SK-N-SH (cell line): ENCODE results near the gene DYRK1A.

Source experiments
- ELF1 ChIP-seq: IDR thresholded peaks from 2 replicates; pipeline ENCODE4 v1.4.0; 2012
- EP300 ChIP-seq, 2 experiments: IDR thresholded peaks; 2 replicates each; pipeline versions ENCODE4 v1.4.0 to v1.6.1; 2012; ENCODE audit warnings: borderline replicate concordance in 1 of 2, low read depth in 1 of 2, low read length in 1 of 2
- FOXJ3 ChIP-seq: sonication (generic); formaldehyde crosslinking; IDR thresholded peaks from 2 replicates; pipeline ENCODE4 v1.5.1; 2020; ENCODE audit warnings: mild to moderate bottlenecking, missing genetic modification reagents
- GABPA ChIP-seq: IDR thresholded peaks from 2 replicates; pipeline ENCODE4 v1.4.0; 2012; ENCODE audit warnings: low read depth, mild to moderate bottlenecking
- JUND ChIP-seq: IDR thresholded peaks from 2 replicates; pipeline ENCODE4 v1.4.0; 2012
- NRF1 ChIP-seq: IDR thresholded peaks from 2 replicates; pipeline ENCODE4 v1.6.1; 2012; ENCODE audit warnings: low read depth, mild to moderate bottlenecking, low read length
- RAD21 ChIP-seq: IDR thresholded peaks from 2 replicates; pipeline ENCODE4 v1.6.1; 2012; ENCODE audit warnings: mild to moderate bottlenecking, low read length
- SIN3A ChIP-seq: IDR thresholded peaks from 2 replicates; pipeline ENCODE4 v1.6.1; 2012; ENCODE audit warnings: low read depth, mild to moderate bottlenecking, low read length, moderate library complexity, borderline replicate concordance
- SMC3 ChIP-seq: IDR thresholded peaks from 2 replicates; pipeline ENCODE4 v1.6.1; 2012; ENCODE audit warnings: low read depth, low read length, improper control_type of control experiment
- TEAD4 ChIP-seq: IDR thresholded peaks from 2 replicates; pipeline ENCODE4 v1.4.0; 2012; ENCODE audit warnings: mild to moderate bottlenecking, borderline replicate concordance; ENCODE audit not compliant: insufficient read depth
- TF ChIP-seq, protein P1 (sequence below): fragments of 200-600 bp; sonication (generic); IDR thresholded peaks from 2 replicates; pipeline ENCODE4 v1.6.1; 2017; ENCODE audit warnings: antibody characterized with exemption, mild to moderate bottlenecking, moderate library complexity
- TF ChIP-seq, protein P2 (sequence below): IDR thresholded peaks from 2 replicates; pipeline ENCODE4 v1.4.0; 2012; ENCODE audit warnings: low read depth, borderline replicate concordance
- TF ChIP-seq, protein P3 (sequence below): IDR thresholded peaks from 2 replicates; pipeline ENCODE4 v1.4.0; 2012; ENCODE audit warnings: low read depth, borderline replicate concordance
- TF ChIP-seq, protein P4 (sequence below): IDR thresholded peaks from 2 replicates; pipeline ENCODE4 v1.4.0; 2012; ENCODE audit warnings: low read depth

DNA sequence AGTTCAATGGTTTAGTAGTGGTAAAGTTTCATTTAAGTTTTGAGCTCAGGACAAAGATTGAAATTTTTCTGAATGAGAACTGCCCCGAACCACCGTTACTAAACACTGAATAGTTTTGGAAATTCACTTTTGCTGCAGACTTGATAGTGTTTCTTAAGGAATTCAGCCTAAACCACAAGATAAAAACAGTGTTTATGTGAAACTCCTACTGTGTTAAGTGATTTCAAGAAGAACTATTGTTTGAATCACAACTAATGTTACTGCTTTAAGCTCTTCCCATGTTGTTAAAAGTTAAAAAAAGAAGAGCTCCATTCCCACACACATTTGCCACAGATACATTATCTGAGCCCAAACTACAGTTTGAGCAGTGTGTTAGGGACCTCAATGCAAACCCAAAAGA, 159.2 kb downstream of the DYRK1A start:
- TF ChIP-seq, protein P1, sequence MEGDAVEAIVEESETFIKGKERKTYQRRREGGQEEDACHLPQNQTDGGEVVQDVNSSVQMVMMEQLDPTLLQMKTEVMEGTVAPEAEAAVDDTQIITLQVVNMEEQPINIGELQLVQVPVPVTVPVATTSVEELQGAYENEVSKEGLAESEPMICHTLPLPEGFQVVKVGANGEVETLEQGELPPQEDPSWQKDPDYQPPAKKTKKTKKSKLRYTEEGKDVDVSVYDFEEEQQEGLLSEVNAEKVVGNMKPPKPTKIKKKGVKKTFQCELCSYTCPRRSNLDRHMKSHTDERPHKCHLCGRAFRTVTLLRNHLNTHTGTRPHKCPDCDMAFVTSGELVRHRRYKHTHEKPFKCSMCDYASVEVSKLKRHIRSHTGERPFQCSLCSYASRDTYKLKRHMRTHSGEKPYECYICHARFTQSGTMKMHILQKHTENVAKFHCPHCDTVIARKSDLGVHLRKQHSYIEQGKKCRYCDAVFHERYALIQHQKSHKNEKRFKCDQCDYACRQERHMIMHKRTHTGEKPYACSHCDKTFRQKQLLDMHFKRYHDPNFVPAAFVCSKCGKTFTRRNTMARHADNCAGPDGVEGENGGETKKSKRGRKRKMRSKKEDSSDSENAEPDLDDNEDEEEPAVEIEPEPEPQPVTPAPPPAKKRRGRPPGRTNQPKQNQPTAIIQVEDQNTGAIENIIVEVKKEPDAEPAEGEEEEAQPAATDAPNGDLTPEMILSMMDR = no peak
- TF ChIP-seq NRF1 (no peak), SMC3 (no peak), TEAD4 (no peak), RAD21 (no peak), FOXJ3 (CRISPR knock-in tag) (no peak), EP300 (IDR thresholded peaks at IDR 0.05; ENCODE audit: borderline replicate concordance in 1 of 2, low read depth in 1 of 2, low read length in 1 of 2) (no peak), ELF1 (no peak), SIN3A (no peak), JUND (no peak), GABPA (no peak)
- TF ChIP-seq, protein P2, sequence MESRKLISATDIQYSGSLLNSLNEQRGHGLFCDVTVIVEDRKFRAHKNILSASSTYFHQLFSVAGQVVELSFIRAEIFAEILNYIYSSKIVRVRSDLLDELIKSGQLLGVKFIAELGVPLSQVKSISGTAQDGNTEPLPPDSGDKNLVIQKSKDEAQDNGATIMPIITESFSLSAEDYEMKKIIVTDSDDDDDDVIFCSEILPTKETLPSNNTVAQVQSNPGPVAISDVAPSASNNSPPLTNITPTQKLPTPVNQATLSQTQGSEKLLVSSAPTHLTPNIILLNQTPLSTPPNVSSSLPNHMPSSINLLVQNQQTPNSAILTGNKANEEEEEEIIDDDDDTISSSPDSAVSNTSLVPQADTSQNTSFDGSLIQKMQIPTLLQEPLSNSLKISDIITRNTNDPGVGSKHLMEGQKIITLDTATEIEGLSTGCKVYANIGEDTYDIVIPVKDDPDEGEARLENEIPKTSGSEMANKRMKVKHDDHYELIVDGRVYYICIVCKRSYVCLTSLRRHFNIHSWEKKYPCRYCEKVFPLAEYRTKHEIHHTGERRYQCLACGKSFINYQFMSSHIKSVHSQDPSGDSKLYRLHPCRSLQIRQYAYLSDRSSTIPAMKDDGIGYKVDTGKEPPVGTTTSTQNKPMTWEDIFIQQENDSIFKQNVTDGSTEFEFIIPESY = no peak
- TF ChIP-seq, protein P3, sequence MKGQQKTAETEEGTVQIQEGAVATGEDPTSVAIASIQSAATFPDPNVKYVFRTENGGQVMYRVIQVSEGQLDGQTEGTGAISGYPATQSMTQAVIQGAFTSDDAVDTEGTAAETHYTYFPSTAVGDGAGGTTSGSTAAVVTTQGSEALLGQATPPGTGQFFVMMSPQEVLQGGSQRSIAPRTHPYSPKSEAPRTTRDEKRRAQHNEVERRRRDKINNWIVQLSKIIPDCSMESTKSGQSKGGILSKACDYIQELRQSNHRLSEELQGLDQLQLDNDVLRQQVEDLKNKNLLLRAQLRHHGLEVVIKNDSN = no peak
- TF ChIP-seq, protein P4, sequence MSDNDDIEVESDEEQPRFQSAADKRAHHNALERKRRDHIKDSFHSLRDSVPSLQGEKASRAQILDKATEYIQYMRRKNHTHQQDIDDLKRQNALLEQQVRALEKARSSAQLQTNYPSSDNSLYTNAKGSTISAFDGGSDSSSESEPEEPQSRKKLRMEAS = no peak
